Measurements from ENCODE around the gene FAM98C.

Gene FAM98C

GRCh38 chr19:38389101-38389925 is 13.6 kb upstream of the FAM98C start:
- peak overlapping the region; percentile 98 for H3K4me2 ChIP-seq (ENCODE audit: low read length)
- H3K27me3 ChIP-seq (ENCODE audit: control insufficient read depth, insufficient read depth, low read length) = no peaks in the 10 kb centered on the region
- peak overlapping the region; percentile 90 for H3K9ac ChIP-seq (ENCODE audit: low read depth, low read length)
- peak overlapping the region; percentile 88 for H3K4me3 ChIP-seq (ENCODE audit: low read length)
- peaks cover 37% of the 10 kb centered on the region for H3K4me1 ChIP-seq (ENCODE audit: control insufficient read depth, insufficient read depth, low read length)
- H3K9me3 ChIP-seq (replicated peaks; ENCODE audit: low read length) = no peaks in the 10 kb centered on the region
- H3K36me3 ChIP-seq (ENCODE audit: insufficient read depth, low read length) = peaks cover 31% of the 10 kb centered on the region

DNA sequence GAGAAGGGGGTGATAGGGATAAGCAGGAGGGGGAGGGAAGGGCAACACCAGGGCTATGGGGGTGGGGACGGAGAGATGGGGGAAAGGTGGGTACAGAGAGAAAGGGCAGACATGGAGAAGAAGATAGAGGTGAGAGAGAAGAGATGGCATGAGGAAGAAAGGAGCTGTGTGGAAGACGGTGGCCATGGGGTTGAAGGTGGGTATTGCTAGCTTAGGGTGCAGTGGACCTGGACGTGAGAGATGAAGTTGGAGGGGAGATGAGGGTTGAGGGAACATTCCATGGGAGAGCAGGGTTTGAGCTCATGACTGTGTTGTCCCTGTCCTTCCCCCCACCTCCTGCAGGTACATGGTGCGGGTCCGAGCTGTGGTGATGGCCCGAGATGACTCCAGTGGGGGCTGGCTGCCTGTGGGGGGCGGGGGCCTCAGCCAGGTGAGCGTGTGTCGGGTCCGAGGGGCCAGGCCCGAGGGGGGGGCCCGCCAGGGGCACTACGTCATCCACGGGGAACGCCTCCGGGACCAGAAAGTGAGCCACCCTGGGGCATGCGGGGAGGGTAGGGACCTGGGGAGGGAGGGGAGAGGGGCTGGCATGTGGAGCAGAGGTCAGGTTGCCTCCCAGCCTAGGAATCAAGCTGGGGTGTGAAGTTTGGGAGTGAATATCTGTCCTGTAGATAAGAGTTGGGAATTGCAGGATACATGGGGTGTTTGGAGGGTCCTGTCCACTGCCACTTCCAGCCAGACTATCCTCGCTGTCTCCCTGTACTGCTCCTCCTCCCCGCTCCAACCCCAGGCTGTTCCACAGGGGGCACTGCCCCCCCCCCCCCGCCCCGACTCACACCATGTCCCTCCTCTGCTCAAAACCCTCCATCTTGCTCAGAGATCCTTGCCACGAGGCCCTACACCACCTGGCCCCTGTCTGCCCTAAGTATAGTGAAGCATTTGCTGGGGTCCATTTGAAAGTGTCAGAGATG is 12.7 kb upstream of the FAM98C start:
- Histone ChIP-seq H3K4me2 (ENCODE audit: low read length) (peak overlapping the region; percentile 98), H3K27me3 (ENCODE audit: control insufficient read depth, insufficient read depth, low read length) (no peaks in the 10 kb centered on the region), H3K4me1 (ENCODE audit: control insufficient read depth, insufficient read depth, low read length) (peaks cover 37% of the 10 kb centered on the region), H3K9ac (ENCODE audit: low read depth, low read length) (peak overlapping the region; percentile 90), H3K9me3 (replicated peaks; ENCODE audit: low read length) (no peaks in the 10 kb centered on the region), H3K36me3 (ENCODE audit: insufficient read depth, low read length) (peaks cover 27% of the 10 kb centered on the region), H3K4me3 (ENCODE audit: low read length) (peak overlapping the region; percentile 67)

DNA sequence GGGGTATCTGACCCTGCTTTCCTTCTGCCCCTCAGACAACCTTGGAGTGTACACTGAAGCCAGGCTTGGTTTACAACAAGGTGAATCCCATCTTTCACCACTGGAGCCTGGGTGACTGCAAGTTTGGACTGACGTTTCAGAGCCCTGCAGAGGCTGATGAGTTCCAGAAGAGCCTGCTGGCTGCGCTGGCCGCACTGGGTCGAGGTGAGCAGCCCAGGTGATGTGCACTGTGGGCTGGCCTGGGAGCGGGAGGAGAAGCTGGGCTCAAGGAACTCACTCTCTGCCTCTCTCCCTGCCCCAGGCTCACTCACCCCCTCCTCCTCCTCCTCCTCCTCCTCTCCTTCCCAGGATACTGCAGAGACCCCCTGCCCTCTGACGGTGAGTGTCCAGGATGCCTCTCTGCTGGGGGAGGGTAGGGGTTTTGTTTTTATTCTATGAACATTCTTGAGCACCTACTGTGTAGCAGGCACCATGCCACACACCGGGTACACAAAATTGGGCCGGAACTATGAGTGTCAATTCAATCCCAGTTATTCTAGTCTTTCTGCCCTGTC is 10.9 kb upstream of the FAM98C start:
- H3K27me3 ChIP-seq (ENCODE audit: control insufficient read depth, insufficient read depth, low read length) = no peaks in the 10 kb centered on the region
- no peak overlapping the region for H3K4me2 ChIP-seq (ENCODE audit: low read length)
- peaks cover 31% of the 10 kb centered on the region for H3K4me1 ChIP-seq (ENCODE audit: control insufficient read depth, insufficient read depth, low read length)
- peaks cover 30% of the 10 kb centered on the region for H3K36me3 ChIP-seq (ENCODE audit: insufficient read depth, low read length)
- H3K9ac ChIP-seq (ENCODE audit: low read depth, low read length) = no peak overlapping the region
- no peak overlapping the region for H3K4me3 ChIP-seq (ENCODE audit: low read length)
- H3K9me3 ChIP-seq (replicated peaks; ENCODE audit: low read length) = no peaks in the 10 kb centered on the region

DNA sequence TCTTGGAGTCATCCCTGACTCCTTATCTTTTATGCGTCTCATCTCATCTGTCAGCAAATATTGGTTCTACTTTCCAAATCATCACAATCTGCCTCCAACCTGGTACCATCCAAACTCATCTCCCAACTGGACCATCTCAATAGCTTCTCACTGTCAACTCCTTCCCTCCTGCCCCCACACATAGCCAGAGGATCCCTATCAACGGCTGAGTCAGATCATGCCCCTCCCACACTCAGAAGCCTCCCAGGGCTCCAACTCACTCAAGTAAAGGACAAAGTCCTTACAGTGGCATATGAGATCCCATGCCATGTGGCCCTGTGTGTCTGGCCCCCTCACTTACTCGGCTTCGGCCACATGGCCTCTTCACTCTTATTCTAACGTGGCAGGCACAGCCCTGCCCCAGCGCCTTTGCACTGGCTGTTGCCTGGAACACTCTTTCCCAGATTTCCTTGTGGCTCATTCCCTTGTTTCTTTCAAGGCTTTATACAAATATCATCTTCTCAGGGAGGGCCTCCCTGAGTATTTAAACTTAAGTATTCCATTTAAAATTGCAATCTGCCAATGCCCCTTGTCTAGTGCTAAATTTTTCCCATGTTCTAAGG is 10.1 kb upstream of the FAM98C start:
- no peaks in the 10 kb centered on the region for H3K27me3 ChIP-seq (ENCODE audit: control insufficient read depth, insufficient read depth, low read length)
- H3K4me1 ChIP-seq (ENCODE audit: control insufficient read depth, insufficient read depth, low read length) = peaks cover 26% of the 10 kb centered on the region
- no peak overlapping the region for H3K9ac ChIP-seq (ENCODE audit: low read depth, low read length)
- no peak overlapping the region for H3K4me3 ChIP-seq (ENCODE audit: low read length)
- H3K9me3 ChIP-seq (replicated peaks; ENCODE audit: low read length) = no peaks in the 10 kb centered on the region
- peaks cover 30% of the 10 kb centered on the region for H3K36me3 ChIP-seq (ENCODE audit: insufficient read depth, low read length)
- peak overlapping the region; percentile 10 for H3K4me2 ChIP-seq (ENCODE audit: low read length)

DNA sequence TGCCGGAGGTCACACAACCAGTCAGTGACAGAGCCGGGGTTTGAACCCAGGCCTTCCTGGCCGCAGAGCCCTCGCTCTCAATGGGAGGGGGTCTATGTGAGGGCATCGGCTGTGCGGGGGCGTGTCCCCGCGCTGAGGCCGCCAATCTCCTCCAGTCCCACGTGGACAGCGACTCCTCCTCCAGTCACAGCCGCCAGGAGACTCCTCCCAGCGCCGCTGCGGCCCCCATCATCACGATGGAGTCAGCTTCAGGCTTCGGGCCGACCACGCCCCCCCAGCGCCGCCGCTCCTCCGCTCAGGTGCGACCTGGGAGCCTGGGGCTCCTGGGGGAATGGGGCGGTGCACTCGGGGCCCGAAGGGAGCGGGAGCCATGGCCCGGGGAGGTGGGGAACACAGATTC is 8.4 kb upstream of the FAM98C start:
- no peaks in the 10 kb centered on the region for H3K27me3 ChIP-seq (ENCODE audit: control insufficient read depth, insufficient read depth, low read length)
- H3K4me3 ChIP-seq (ENCODE audit: low read length) = no peak overlapping the region
- peaks cover 26% of the 10 kb centered on the region for H3K4me1 ChIP-seq (ENCODE audit: control insufficient read depth, insufficient read depth, low read length)
- no peaks in the 10 kb centered on the region for H3K9me3 ChIP-seq (replicated peaks; ENCODE audit: low read length)
- no peak overlapping the region for H3K9ac ChIP-seq (ENCODE audit: low read depth, low read length)
- no peak overlapping the region for H3K4me2 ChIP-seq (ENCODE audit: low read length)
- peaks cover 30% of the 10 kb centered on the region for H3K36me3 ChIP-seq (ENCODE audit: insufficient read depth, low read length)

DNA sequence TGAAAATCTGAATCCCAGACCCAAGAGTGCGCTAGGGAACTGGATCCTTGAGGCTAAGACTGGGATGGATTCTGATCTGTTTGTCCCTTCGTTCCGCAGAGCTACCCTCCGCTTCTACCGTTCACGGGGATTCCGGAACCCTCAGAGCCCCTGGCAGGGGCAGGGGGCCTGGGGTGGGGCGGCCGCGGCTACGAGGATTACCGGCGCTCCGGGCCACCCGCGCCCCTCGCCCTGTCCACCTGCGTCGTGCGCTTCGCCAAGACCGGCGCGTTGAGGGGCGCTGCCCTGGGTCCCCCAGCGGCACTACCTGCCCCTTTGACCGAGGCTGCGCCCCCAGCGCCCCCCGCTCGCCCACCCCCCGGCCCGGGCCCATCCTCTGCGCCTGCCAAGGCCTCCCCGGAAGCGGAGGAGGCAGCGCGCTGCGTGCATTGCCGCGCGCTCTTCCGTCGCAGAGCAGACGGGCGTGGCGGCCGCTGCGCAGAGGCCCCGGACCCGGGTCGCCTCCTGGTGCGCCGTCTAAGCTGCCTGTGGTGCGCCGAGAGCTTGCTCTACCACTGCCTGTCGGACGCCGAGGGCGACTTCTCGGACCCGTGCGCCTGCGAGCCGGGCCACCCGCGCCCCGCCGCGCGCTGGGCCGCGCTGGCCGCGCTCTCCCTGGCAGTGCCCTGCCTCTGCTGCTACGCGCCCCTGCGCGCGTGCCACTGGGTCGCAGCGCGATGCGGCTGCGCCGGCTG is 7.3 kb upstream of the FAM98C start:
- Histone ChIP-seq H3K27me3 (ENCODE audit: control insufficient read depth, insufficient read depth, low read length) (no peaks in the 10 kb centered on the region), H3K4me1 (ENCODE audit: control insufficient read depth, insufficient read depth, low read length) (peaks cover 19% of the 10 kb centered on the region), H3K4me3 (ENCODE audit: low read length) (no peak overlapping the region), H3K9me3 (replicated peaks; ENCODE audit: low read length) (no peaks in the 10 kb centered on the region), H3K9ac (ENCODE audit: low read depth, low read length) (no peak overlapping the region), H3K36me3 (ENCODE audit: insufficient read depth, low read length) (peaks cover 30% of the 10 kb centered on the region), H3K4me2 (ENCODE audit: low read length) (no peak overlapping the region)

- Histone ChIP-seq H3K27me3 (ENCODE audit: control insufficient read depth, insufficient read depth, low read length) (no peaks in the 10 kb centered on the region), H3K4me2 (ENCODE audit: low read length) (no peak overlapping the region), H3K4me1 (ENCODE audit: control insufficient read depth, insufficient read depth, low read length) (peaks cover 2% of the 10 kb centered on the region), H3K36me3 (ENCODE audit: insufficient read depth, low read length) (peaks cover 17% of the 10 kb centered on the region), H3K9ac (ENCODE audit: low read depth, low read length) (no peak overlapping the region), H3K9me3 (replicated peaks; ENCODE audit: low read length) (no peaks in the 10 kb centered on the region), H3K4me3 (ENCODE audit: low read length) (no peak overlapping the region)
These were observed 3.8 kb upstream of the FAM98C start for GRCh38 chr19:38399081-38399480.

DNA sequence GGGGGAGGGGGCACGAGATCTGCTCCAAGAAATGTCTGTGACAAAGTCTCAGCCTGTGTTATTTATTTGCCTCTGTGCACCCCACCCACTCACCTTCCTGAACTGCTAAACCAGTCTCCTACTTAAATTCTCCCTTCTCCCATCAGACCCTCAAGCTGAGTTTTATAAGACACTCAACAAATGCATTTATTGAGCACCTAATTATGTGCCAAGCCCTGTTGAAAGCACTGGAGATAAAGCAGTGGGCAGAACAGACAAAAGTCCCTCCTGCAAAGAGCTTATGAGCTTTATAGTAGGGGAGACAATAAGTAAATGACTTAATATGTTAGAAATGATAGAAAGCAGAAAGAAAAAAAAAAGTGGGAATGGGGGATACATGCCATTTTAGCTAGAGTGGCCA is 3.4 kb upstream of the FAM98C start:
- H3K9ac ChIP-seq (ENCODE audit: low read depth, low read length) = no peak overlapping the region
- H3K4me1 ChIP-seq (ENCODE audit: control insufficient read depth, insufficient read depth, low read length) = peaks cover 2% of the 10 kb centered on the region
- H3K9me3 ChIP-seq (replicated peaks; ENCODE audit: low read length) = no peaks in the 10 kb centered on the region
- H3K4me3 ChIP-seq (ENCODE audit: low read length) = no peak overlapping the region
- peaks cover 13% of the 10 kb centered on the region for H3K36me3 ChIP-seq (ENCODE audit: insufficient read depth, low read length)
- H3K27me3 ChIP-seq (ENCODE audit: control insufficient read depth, insufficient read depth, low read length) = no peaks in the 10 kb centered on the region
- H3K4me2 ChIP-seq (ENCODE audit: low read length) = no peak overlapping the region

DNA sequence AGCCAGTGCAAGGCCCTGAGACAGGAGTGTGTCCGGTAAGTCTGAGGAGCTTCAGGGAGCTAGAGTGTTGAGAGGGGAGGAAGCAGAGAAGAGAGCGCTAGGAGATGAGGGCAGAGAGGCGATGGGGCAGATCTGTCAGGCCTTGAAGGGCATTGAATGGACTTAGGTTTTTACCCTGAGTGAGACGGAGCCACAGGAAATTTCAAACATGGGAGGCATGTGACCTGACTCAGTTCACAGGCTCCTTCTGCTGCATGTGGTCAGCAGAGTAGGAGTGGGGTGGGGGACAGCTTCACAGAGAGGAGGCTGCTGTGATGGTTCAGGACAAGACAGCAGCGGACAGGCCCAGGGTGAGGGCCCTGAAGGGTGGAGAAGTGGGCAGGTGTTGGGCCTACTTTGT is 2.5 kb upstream of the FAM98C start:
- H3K9ac ChIP-seq (ENCODE audit: low read depth, low read length) = no peak overlapping the region
- peaks cover 14% of the 10 kb centered on the region for H3K36me3 ChIP-seq (ENCODE audit: insufficient read depth, low read length)
- no peaks in the 10 kb centered on the region for H3K9me3 ChIP-seq (replicated peaks; ENCODE audit: low read length)
- no peaks in the 10 kb centered on the region for H3K27me3 ChIP-seq (ENCODE audit: control insufficient read depth, insufficient read depth, low read length)
- no peak overlapping the region for H3K4me3 ChIP-seq (ENCODE audit: low read length)
- H3K4me1 ChIP-seq (ENCODE audit: control insufficient read depth, insufficient read depth, low read length) = peaks cover 2% of the 10 kb centered on the region
- no peak overlapping the region for H3K4me2 ChIP-seq (ENCODE audit: low read length)

GRCh38 chr19:38401148-38401547 is 1.7 kb upstream of the FAM98C start:
- Histone ChIP-seq H3K9me3 (replicated peaks; ENCODE audit: low read length) (no peaks in the 10 kb centered on the region), H3K9ac (ENCODE audit: low read depth, low read length) (no peak overlapping the region), H3K4me3 (ENCODE audit: low read length) (no peak overlapping the region), H3K4me1 (ENCODE audit: control insufficient read depth, insufficient read depth, low read length) (peaks cover 2% of the 10 kb centered on the region), H3K27me3 (ENCODE audit: control insufficient read depth, insufficient read depth, low read length) (no peaks in the 10 kb centered on the region), H3K4me2 (ENCODE audit: low read length) (no peak overlapping the region), H3K36me3 (ENCODE audit: insufficient read depth, low read length) (peaks cover 9% of the 10 kb centered on the region)

All from skeletal muscle satellite cell (primary cell).